PC-9 (cell line): ENCODE results near the gene CNTF. TPM values are rescaled to one million over a fixed set of nuclear protein-coding genes. Genes with fewer than 3 reads are reported as not detected.

Experiments
- BruUV-seq: library from RNA; stranded (reverse); fragments of 400-500 nt; replicated peaks from 2 replicates; lab custom pipeline; 2021; lab: Mats Ljungman, UMichigan
- CTCF ChIA-PET: fragments of 300-600 bp; sonication (Branson Sonifier 250); formaldehyde crosslinking; loops from one replicate; lab custom pipeline; 2022; ENCODE audit warnings: antibody characterized with exemption; lab: Charles Lee
- POLR2A ChIA-PET: fragments of 300-600 bp; sonication (Branson Sonifier 250); formaldehyde crosslinking; loops from one replicate; lab custom pipeline; 2022; ENCODE audit warnings: antibody characterized with exemption; ENCODE audit not compliant: unreplicated experiment; lab: Charles Lee
- DNase-seq, 2 experiments: peaks; one replicate each; pipeline versions ENCODE4 v3.0.0 to v3.0.0-alpha.2; 2015 to 2022; ENCODE audit warnings: mixed read lengths in 1 of 2
- H2AFZ ChIP-seq: fragments of 200-600 bp; sonication (generic); 2 replicates; pipeline ENCODE4 v1.8.1; 2017; ENCODE audit warnings: antibody characterized with exemption
- H3F3A ChIP-seq: fragments of 200-600 bp; sonication (generic); 2 replicates; pipeline ENCODE4 v1.8.1; 2017; ENCODE audit warnings: antibody characterized with exemption, mild to moderate bottlenecking, low read depth; ENCODE audit not compliant: insufficient read depth
- H3K27ac ChIP-seq: fragments of 200-600 bp; sonication (generic); 2 replicates; pipeline ENCODE4 v1.6.1; 2016; ENCODE audit warnings: mixed run types
- H3K27me3 ChIP-seq: fragments of 200-600 bp; sonication (generic); 2 replicates; pipeline ENCODE4 v1.6.1; 2016; ENCODE audit warnings: low read depth, mixed run types; ENCODE audit not compliant: insufficient read depth
- H3K36me3 ChIP-seq: fragments of 200-600 bp; sonication (generic); 2 replicates; pipeline ENCODE4 v1.6.1; 2016; ENCODE audit warnings: low read depth, mixed run types
- H3K4me1 ChIP-seq: fragments of 200-600 bp; sonication (generic); replicated peaks from 2 replicates; pipeline ENCODE4 v1.6.1; 2016; ENCODE audit warnings: mixed run types; ENCODE audit not compliant: insufficient read depth
- H3K4me2 ChIP-seq: fragments of 200-600 bp; sonication (generic); 2 replicates; pipeline ENCODE4 v1.6.1; 2017; ENCODE audit warnings: mixed run types
- H3K4me3 ChIP-seq: fragments of 200-600 bp; sonication (generic); 2 replicates; pipeline ENCODE4 v1.6.1; 2016; ENCODE audit warnings: mixed run types
- H3K79me2 ChIP-seq: fragments of 200-600 bp; sonication (generic); 2 replicates; pipeline ENCODE4 v1.6.1; 2017; ENCODE audit warnings: low read depth, mixed run types
- H3K9me2 ChIP-seq: fragments of 200-600 bp; sonication (generic); 2 replicates; pipeline ENCODE4 v1.8.1; 2017; ENCODE audit warnings: mild to moderate bottlenecking; ENCODE audit not compliant: insufficient read depth
- H3K9me3 ChIP-seq: fragments of 200-600 bp; sonication (generic); 2 replicates; pipeline ENCODE4 v1.8.1; 2016; ENCODE audit warnings: low read depth; ENCODE audit not compliant: insufficient read depth
- H4K20me1 ChIP-seq: fragments of 200-600 bp; sonication (generic); 2 replicates; pipeline ENCODE4 v1.8.1; 2017; ENCODE audit not compliant: insufficient read depth
- CTCF ChIP-seq: fragments of 200-600 bp; sonication (generic); conservative IDR thresholded peaks from 2 replicates; pipeline ENCODE4 v1.6.1; 2017; ENCODE audit warnings: mixed run types, antibody characterized with exemption, mild to moderate bottlenecking, moderate library complexity
- EZH2 ChIP-seq: fragments of 200-600 bp; sonication (generic); IDR thresholded peaks from 2 replicates; pipeline ENCODE4 v1.8.0; 2017; ENCODE audit warnings: antibody characterized with exemption, low read depth
- intact Hi-C: fragments of 100-400 bp; cut with micrococcal nuclease; formaldehyde crosslinking; loops from one replicate; pipeline ENCODE4 v1.10.0; 2022; ENCODE audit not compliant: unreplicated experiment
- total RNA-seq: library from RNA; stranded (reverse); gene quantifications from 2 replicates; pipeline ENCODE4 v1.2.3, GENCODE V29; 2021

The CNTF gene
- total RNA-seq, 1 experiment from 2014 or later, result 3.4 TPM

- POLR2A ChIA-PET, result interaction anchor here (0.6 to 0.7 kb wide), 3 partner anchors 31 to 1367 kb away, joined by 3 to 8 read pairs (median 3); partner anchors contain the start of gene SELENOH
These were observed 37.6 kb downstream of the CNTF start for GRCh38 chr11:58659910-58660570.

GRCh38 chr11:58671983-58672633 is 49.6 kb downstream of the CNTF start:
- intact Hi-C loops, result loop anchor here (5.0 kb wide), 1 partner anchor 1325 kb away; no protein-coding TSS in a partner anchor
- no TSS peak for BruUV-seq
- TF ChIP-seq EZH2 (no peak), CTCF (no peak)
- H3K36me3 ChIP-seq, result no peaks in the 10 kb centered on the region
- H3K9me2 ChIP-seq, result no peaks in the 10 kb centered on the region
- H3K79me2 ChIP-seq, result no peaks in the 10 kb centered on the region
- ChIA-PET CTCF (no interaction called here), POLR2A (no interaction called here)
- H3K27ac ChIP-seq, result no peak overlapping the region
- H3K4me1 ChIP-seq, result no peaks in the 10 kb centered on the region
- H4K20me1 ChIP-seq, result no peaks in the 10 kb centered on the region
- H3K4me3 ChIP-seq, result no peak overlapping the region
- H3K27me3 ChIP-seq, result no peaks in the 10 kb centered on the region
- DNase-seq, result no peak
- no peaks in the 10 kb centered on the region for H3K9me3 ChIP-seq
- no peak overlapping the region for H2AFZ ChIP-seq
- no peak overlapping the region for H3K4me2 ChIP-seq
- H3F3A ChIP-seq, result no peaks in the 10 kb centered on the region

More at GRCh38 chr11:58659910-58660570, 37.6 kb downstream of the CNTF start:
- H3K27ac ChIP-seq, result peak overlapping the region; percentile 99
- H2AFZ ChIP-seq, result no peak overlapping the region; the same call in 1 of the 2 replicates
- CTCF ChIA-PET, result interaction anchor here (0.6 kb wide), 1 partner anchor 241 kb away, joined by 3 read pairs; no protein-coding TSS in a partner anchor
- no peaks in the 10 kb centered on the region for H3K9me2 ChIP-seq
- no peaks in the 10 kb centered on the region for H3K79me2 ChIP-seq
- H3K4me2 ChIP-seq, result peak overlapping the region; percentile 68
- peak overlapping the region; percentile 26; the same call in 1 of the 2 replicates for H3K4me3 ChIP-seq
- intact Hi-C loops, result loop anchor here (5.0 to 10.0 kb wide), 2 partner anchors 112 to 245 kb away; no protein-coding TSS in a partner anchor
- peak; percentile 24 to 81 for DNase-seq
- TF ChIP-seq EZH2 (no peak), CTCF (no peak)
- TSS peak; percentile 74 for BruUV-seq
- no peaks in the 10 kb centered on the region for H3K27me3 ChIP-seq
- H3K36me3 ChIP-seq, result no peaks in the 10 kb centered on the region
- peaks cover 41% of the 10 kb centered on the region for H3F3A ChIP-seq
- H3K9me3 ChIP-seq, result peaks cover 13% of the 10 kb centered on the region; the same call in 1 of the 2 replicates
- peaks cover 51% of the 10 kb centered on the region for H3K4me1 ChIP-seq
- no peaks in the 10 kb centered on the region for H4K20me1 ChIP-seq

- Histone ChIP-seq H3K27me3 (no peaks in the 10 kb centered on the region), H3K27ac (no peak overlapping the region), H3K9me2 (no peaks in the 10 kb centered on the region), H2AFZ (no peak overlapping the region), H3K4me3 (no peak overlapping the region), H3K9me3 (no peaks in the 10 kb centered on the region), H3K4me1 (no peaks in the 10 kb centered on the region), H4K20me1 (no peaks in the 10 kb centered on the region), H3K79me2 (no peaks in the 10 kb centered on the region), H3K4me2 (no peak overlapping the region), H3K36me3 (no peaks in the 10 kb centered on the region), H3F3A (no peaks in the 10 kb centered on the region)
- no peak for TF ChIP-seq EZH2
- TF ChIP-seq CTCF, result no peak
- POLR2A ChIA-PET, result no interaction called here
- no peak for DNase-seq
- BruUV-seq, result no TSS peak
- CTCF ChIA-PET, result no interaction called here
- intact Hi-C loops, result loop anchor here (1.0 to 5.0 kb wide), 3 partner anchors 16 to 1327 kb away; no protein-coding TSS in a partner anchor
These were observed 52.1 kb downstream of the CNTF start for GRCh38 chr11:58674609-58675008.

Other genes with a start within 250 kb of the CNTF start
- gene OR5B3, start 215.8 kb upstream of the CNTF start, total RNA-seq, result not detected in 2 replicates
- gene OR5B2, start 194.5 kb upstream of the CNTF start, total RNA-seq, result not detected in 2 replicates
- not detected in 2 replicates for gene OR5B12, start 180.4 kb upstream of the CNTF start, total RNA-seq
- gene OR5B21, start 114.6 kb upstream of the CNTF start, total RNA-seq, result not detected in 2 replicates
- 7.1 and 10.3 TPM in 2 replicates for gene LPXN, start 46.8 kb upstream of the CNTF start, total RNA-seq
- 40.6 and 67.5 TPM in 2 replicates for gene ZFP91, start 43.6 kb upstream of the CNTF start, total RNA-seq
- gene GLYAT, start 109.3 kb downstream of the CNTF start, total RNA-seq, result not detected in 2 replicates
- gene GLYATL2, start 222.0 kb downstream of the CNTF start, total RNA-seq, result not detected in 2 replicates